PC-3 (cell line): ENCODE data around the gene MRFAP1L1. TPM values are rescaled to one million over a fixed set of nuclear protein-coding genes. Genes with fewer than 3 reads are reported as not detected.

Source experiments
- ATAC-seq: fragments of 200-7000 bp; cut with Tn5 transposase; 2 replicates; pipeline ENCODE4 v1.9.1; 2020; ENCODE audit warnings: mild to moderate bottlenecking, moderate library complexity
- BruUV-seq: library from RNA; stranded (reverse); fragments of 400-500 nt; replicated peaks from 2 replicates; lab custom pipeline; 2021; lab: Mats Ljungman, UMichigan
- CTCF ChIA-PET: fragments of 300-600 bp; sonication (Branson Sonifier 250); formaldehyde crosslinking; loops from one replicate; lab custom pipeline; 2022; ENCODE audit warnings: antibody characterized with exemption; lab: Charles Lee
- POLR2A ChIA-PET: fragments of 300-600 bp; sonication (Branson Sonifier 250); formaldehyde crosslinking; loops from one replicate; lab custom pipeline; 2022; ENCODE audit warnings: antibody characterized with exemption; ENCODE audit not compliant: unreplicated experiment; lab: Charles Lee
- DNase-seq: peaks from one replicate; pipeline ENCODE4 v3.0.0-alpha.2; 2015
- H2AFZ ChIP-seq: fragments of 300-600 bp; sonication (generic); 2 replicates; pipeline ENCODE4 v1.6.0; 2016; ENCODE audit warnings: antibody characterized with exemption, low read length
- H3F3A ChIP-seq: fragments of 300-600 bp; sonication (generic); one replicate; pipeline ENCODE4 v1.6.0; 2017; ENCODE audit warnings: antibody characterized with exemption, low read length, control low read depth, mild to moderate bottlenecking; ENCODE audit not compliant: unreplicated experiment
- H3K27ac ChIP-seq: fragments of 300-600 bp; sonication (generic); 2 replicates; pipeline ENCODE4 v1.5.1; 2016; ENCODE audit warnings: mild to moderate bottlenecking, low read length
- H3K27me3 ChIP-seq: fragments of 300-600 bp; sonication (generic); 2 replicates; pipeline ENCODE4 v1.6.1; 2016; ENCODE audit warnings: low read length, mixed read lengths
- H3K36me3 ChIP-seq: fragments of 300-600 bp; sonication (generic); 2 replicates; pipeline ENCODE4 v1.6.1; 2016; ENCODE audit warnings: low read depth, mixed run types, low read length, mixed read lengths
- H3K4me1 ChIP-seq: fragments of 300-600 bp; sonication (generic); 2 replicates; pipeline ENCODE4 v1.5.1; 2016; ENCODE audit warnings: low read length; ENCODE audit not compliant: insufficient read depth
- H3K4me2 ChIP-seq: fragments of 300-600 bp; sonication (generic); 2 replicates; pipeline ENCODE4 v1.6.0; 2016; ENCODE audit warnings: low read length
- H3K4me3 ChIP-seq: fragments of 300-600 bp; sonication (generic); 2 replicates; pipeline ENCODE4 v1.5.1; 2016; ENCODE audit warnings: mild to moderate bottlenecking, low read length, mixed read lengths
- H3K79me2 ChIP-seq: fragments of 300-600 bp; sonication (generic); 2 replicates; pipeline ENCODE4 v1.6.1; 2017; ENCODE audit warnings: low read length, mixed read lengths
- H3K9ac ChIP-seq: fragments of 300-600 bp; sonication (generic); 2 replicates; pipeline ENCODE4 v1.6.0; 2016; ENCODE audit warnings: mild to moderate bottlenecking, low read length
- H3K9me2 ChIP-seq: fragments of 300-600 bp; sonication (generic); replicated peaks from 2 replicates; pipeline ENCODE4 v1.6.1; 2016; ENCODE audit warnings: mixed run types, low read length, mixed read lengths
- H3K9me3 ChIP-seq: fragments of 300-600 bp; sonication (generic); 2 replicates; pipeline ENCODE4 v1.6.1; 2016; ENCODE audit warnings: low read length, mixed read lengths
- H4K20me1 ChIP-seq: fragments of 300-600 bp; sonication (generic); 2 replicates; pipeline ENCODE4 v1.6.1; 2016; ENCODE audit warnings: low read length, mixed read lengths
- CTCF ChIP-seq: fragments of 300-600 bp; sonication (generic); conservative IDR thresholded peaks from 2 replicates; pipeline ENCODE4 v1.5.1; 2017; ENCODE audit warnings: antibody characterized with exemption, low read depth, mild to moderate bottlenecking, low read length
- EZH2 ChIP-seq: fragments of 300-600 bp; sonication (generic); IDR thresholded peaks from one replicate; pipeline ENCODE4 v1.6.1; 2017; ENCODE audit warnings: antibody characterized with exemption, mild to moderate bottlenecking, low read length; ENCODE audit not compliant: unreplicated experiment
- EZH2phosphoT487 ChIP-seq: fragments of 300-600 bp; sonication (generic); IDR thresholded peaks from 2 replicates; pipeline ENCODE4 v1.6.1; 2018; ENCODE audit warnings: mild to moderate bottlenecking, antibody characterized with exemption, low read length, borderline replicate concordance
- intact Hi-C: fragments of 100-400 bp; cut with micrococcal nuclease; formaldehyde crosslinking; loops from 2 replicates; pipeline ENCODE4 v1.9.0; 2023
- total RNA-seq: library from RNA; depleted of rRNA; stranded (reverse); fragments of >200 nt; gene quantifications from 2 replicates; pipeline ENCODE4 v1.2.3, GENCODE V29; 2014

Gene MRFAP1L1
- total RNA-seq, 1 experiment from 2014 or later = 50.5 TPM

- Histone ChIP-seq H4K20me1 (no peaks in the 10 kb centered on the region), H3K27ac (no peak overlapping the region), H3K9me3 (no peaks in the 10 kb centered on the region), H3K27me3 (no peaks in the 10 kb centered on the region), H3K9ac (no peak overlapping the region), H3F3A (no peaks in the 10 kb centered on the region), H3K4me1 (peaks cover 10% of the 10 kb centered on the region), H2AFZ (no peak overlapping the region), H3K4me3 (no peak overlapping the region), H3K9me2 (no peaks in the 10 kb centered on the region), H3K4me2 (no peak overlapping the region), H3K36me3 (no peaks in the 10 kb centered on the region), H3K79me2 (no peaks in the 10 kb centered on the region)
- ChIA-PET CTCF (no interaction called here), POLR2A (no interaction called here)
- no peak for ATAC-seq
- TF ChIP-seq EZH2phosphoT487 (no peak), CTCF (no peak), EZH2 (no peak)
- intact Hi-C loops = no loop called here
- BruUV-seq = no TSS peak
- no peak for DNase-seq
These were observed 21.1 kb upstream of the MRFAP1L1 start for GRCh38 chr4:6730603-6731317.

GRCh38 chr4:6728320-6729029 lies 18.8 kb upstream of the MRFAP1L1 start:
- POLR2A ChIA-PET = no interaction called here
- TF ChIP-seq EZH2phosphoT487 (no peak), CTCF (no peak), EZH2 (no peak)
- Histone ChIP-seq H3K4me3 (no peak overlapping the region), H3K27ac (no peak overlapping the region), H3K9me3 (no peaks in the 10 kb centered on the region), H3K9ac (no peak overlapping the region), H3K4me1 (peaks cover 10% of the 10 kb centered on the region), H4K20me1 (no peaks in the 10 kb centered on the region), H3K4me2 (no peak overlapping the region), H3K36me3 (no peaks in the 10 kb centered on the region), H3K9me2 (no peaks in the 10 kb centered on the region), H3K27me3 (no peaks in the 10 kb centered on the region), H3F3A (no peaks in the 10 kb centered on the region), H3K79me2 (no peaks in the 10 kb centered on the region), H2AFZ (no peak overlapping the region)
- CTCF ChIA-PET = no interaction called here
- no TSS peak for BruUV-seq
- intact Hi-C loops = no loop called here
- DNase-seq (no peak), ATAC-seq (no peak)

GRCh38 chr4:6727943-6728250 lies 18.2 kb upstream of the MRFAP1L1 start:
- TF ChIP-seq EZH2phosphoT487 (no peak), CTCF (no peak), EZH2 (no peak)
- ChIA-PET CTCF (no interaction called here), POLR2A (no interaction called here)
- Histone ChIP-seq H3K27ac (no peak overlapping the region), H3K4me2 (no peak overlapping the region), H3K9me2 (no peaks in the 10 kb centered on the region), H3K79me2 (no peaks in the 10 kb centered on the region), H4K20me1 (no peaks in the 10 kb centered on the region), H3K9ac (no peak overlapping the region), H3K27me3 (no peaks in the 10 kb centered on the region), H3F3A (no peaks in the 10 kb centered on the region), H3K4me1 (peaks cover 7% of the 10 kb centered on the region), H2AFZ (no peak overlapping the region), H3K36me3 (no peaks in the 10 kb centered on the region), H3K9me3 (no peaks in the 10 kb centered on the region), H3K4me3 (no peak overlapping the region)
- DNase-seq (no peak), ATAC-seq (no peak)
- intact Hi-C loops = no loop called here
- BruUV-seq = no TSS peak
